ENCODE results near the gene SCAMP2.

GRCh38 chr15:74822233-74822632 is 50.9 kb downstream of the SCAMP2 start:
- TF ChIP-seq SMARCC2 (IDR thresholded peaks at IDR 0.05) (no peak), NFYB (CRISPR knock-in tag; IDR thresholded peaks at IDR 0.05) (no peak), EZH2 (conservative IDR thresholded peaks at IDR 0.05; ENCODE audit: low read depth, low read length) (no peak), ZNF274 (CRISPR knock-in tag; IDR thresholded peaks at IDR 0.05) (no peak), ZBTB49 (CRISPR knock-in tag; IDR thresholded peaks at IDR 0.05; ENCODE audit: borderline replicate concordance) (no peak), TAF1 (CRISPR knock-in tag; IDR thresholded peaks at IDR 0.05) (no peak), POLR2A (IDR thresholded peaks at IDR 0.05; ENCODE audit: insufficient read depth in 1 of 2, low read depth in 2 of 2, low read length in 2 of 2) (no peak), CEBPB (IDR thresholded peaks at IDR 0.05; ENCODE audit: borderline replicate concordance, low read depth, low read length) (no peak), POLR2AphosphoS5 (IDR thresholded peaks at IDR 0.05; ENCODE audit: low read depth, low read length) (no peak)

All from HepG2 (cell line).